Erythroblast (primary cell): ENCODE data around the gene SLC38A6.

Experiments
- GATA1 ChIP-seq: IDR thresholded peaks from 2 replicates; pipeline ENCODE4 v1.6.1; 2011; ENCODE audit warnings: low read depth, mild to moderate bottlenecking, control low read depth, low read length, moderate library complexity
- POLR2A ChIP-seq: IDR thresholded peaks from 2 replicates; pipeline ENCODE4 v1.6.1; 2011; ENCODE audit warnings: mild to moderate bottlenecking, low read length

GRCh38 chr14:60956202-60956601 lies 24.8 kb upstream of the SLC38A6 start:
- TF ChIP-seq POLR2A (no peak), GATA1 (no peak)
